KMS-11 (cell line): ENCODE measurements around the gene MLPH.

Experiments used
- H2AFZ ChIP-seq: fragments of 200-600 bp; sonication (generic); 2 replicates; pipeline ENCODE4 v1.6.1; 2016; ENCODE audit warnings: antibody characterized with exemption, mixed run types, low read depth
- H3K27ac ChIP-seq: fragments of 200-600 bp; sonication (generic); 2 replicates; pipeline ENCODE4 v1.6.1; 2016; ENCODE audit warnings: mild to moderate bottlenecking, mixed run types
- H3K27me3 ChIP-seq: fragments of 200-600 bp; sonication (generic); 2 replicates; pipeline ENCODE4 v1.6.1; 2017; ENCODE audit warnings: mild to moderate bottlenecking, low read depth, mixed run types, moderate library complexity; ENCODE audit not compliant: insufficient read depth
- H3K36me3 ChIP-seq: fragments of 200-600 bp; sonication (generic); 2 replicates; pipeline ENCODE4 v1.6.1; 2017; ENCODE audit warnings: mild to moderate bottlenecking, mixed run types; ENCODE audit not compliant: insufficient read depth
- H3K4me1 ChIP-seq: fragments of 200-600 bp; sonication (generic); 2 replicates; pipeline ENCODE4 v1.6.1; 2016; ENCODE audit warnings: mild to moderate bottlenecking, low read depth, mixed run types; ENCODE audit not compliant: poor library complexity, severe bottlenecking
- H3K4me2 ChIP-seq: fragments of 200-600 bp; sonication (generic); 2 replicates; pipeline ENCODE4 v1.7.0; 2016; ENCODE audit warnings: mild to moderate bottlenecking, mixed run types
- H3K4me3 ChIP-seq: fragments of 200-600 bp; sonication (generic); IDR thresholded peaks from 2 replicates; pipeline ENCODE4 v1.6.1; 2017; ENCODE audit warnings: low read depth, low read length, mixed read lengths; ENCODE audit not compliant: insufficient read depth
- H3K79me2 ChIP-seq: fragments of 200-600 bp; sonication (generic); 2 replicates; pipeline ENCODE4 v1.6.1; 2016; ENCODE audit warnings: low read depth, mixed run types; ENCODE audit not compliant: insufficient read depth
- H3K9ac ChIP-seq: fragments of 200-600 bp; sonication (generic); 2 replicates; pipeline ENCODE4 v1.6.1; 2016; ENCODE audit warnings: mild to moderate bottlenecking, mixed run types
- H4K20me1 ChIP-seq: fragments of 200-600 bp; sonication (generic); 2 replicates; pipeline ENCODE4 v1.6.1; 2016; ENCODE audit warnings: mild to moderate bottlenecking, mixed run types; ENCODE audit not compliant: insufficient read depth
- CTCF ChIP-seq: fragments of 200-600 bp; sonication (generic); conservative IDR thresholded peaks from 2 replicates; pipeline ENCODE4 v1.6.1; 2017; ENCODE audit warnings: low read depth, mild to moderate bottlenecking, antibody characterized with exemption, low read length, moderate library complexity, mixed read lengths

MLPH gene

GRCh38 chr2:237598468-237599208, 111.6 kb downstream of the MLPH start:
- Histone ChIP-seq H2AFZ (no peak overlapping the region), H3K27me3 (no peaks in the 10 kb centered on the region), H3K4me1 (no peaks in the 10 kb centered on the region), H3K79me2 (no peaks in the 10 kb centered on the region), H3K9ac (no peak overlapping the region), H3K4me2 (no peak overlapping the region), H3K36me3 (no peaks in the 10 kb centered on the region), H4K20me1 (no peaks in the 10 kb centered on the region), H3K4me3 (no peak overlapping the region), H3K27ac (no peak overlapping the region)
- TF ChIP-seq CTCF: no peak

- Histone ChIP-seq H2AFZ (no peak overlapping the region), H3K79me2 (no peaks in the 10 kb centered on the region), H3K4me1 (no peaks in the 10 kb centered on the region), H3K4me3 (no peak overlapping the region), H3K9ac (no peak overlapping the region), H3K27ac (no peak overlapping the region), H3K4me2 (no peak overlapping the region), H3K36me3 (no peaks in the 10 kb centered on the region), H4K20me1 (no peaks in the 10 kb centered on the region), H3K27me3 (no peaks in the 10 kb centered on the region)
- TF ChIP-seq CTCF: no peak
Measured at GRCh38 chr2:237599465-237600110, 112.5 kb downstream of the MLPH start.

GRCh38 chr2:237600205-237600846, 113.3 kb downstream of the MLPH start:
- H3K79me2 ChIP-seq: no peaks in the 10 kb centered on the region
- H2AFZ ChIP-seq: no peak overlapping the region
- H3K27ac ChIP-seq: no peak overlapping the region
- H3K4me2 ChIP-seq: no peak overlapping the region
- H3K36me3 ChIP-seq: no peaks in the 10 kb centered on the region
- H3K27me3 ChIP-seq: no peaks in the 10 kb centered on the region
- H3K4me3 ChIP-seq: no peak overlapping the region
- no peak for TF ChIP-seq CTCF
- no peaks in the 10 kb centered on the region for H4K20me1 ChIP-seq
- H3K9ac ChIP-seq: no peak overlapping the region
- no peaks in the 10 kb centered on the region for H3K4me1 ChIP-seq

GRCh38 chr2:237601453-237602116, 114.5 kb downstream of the MLPH start:
- Histone ChIP-seq H3K36me3 (no peaks in the 10 kb centered on the region), H3K4me1 (no peaks in the 10 kb centered on the region), H3K4me2 (no peak overlapping the region), H3K4me3 (no peak overlapping the region), H3K27ac (no peak overlapping the region), H3K27me3 (no peaks in the 10 kb centered on the region), H2AFZ (no peak overlapping the region), H4K20me1 (no peaks in the 10 kb centered on the region), H3K9ac (no peak overlapping the region), H3K79me2 (no peaks in the 10 kb centered on the region)
- no peak for TF ChIP-seq CTCF
